Measurements from ENCODE around the gene SCN9A. TPM values are rescaled to one million over a fixed set of nuclear protein-coding genes. Genes with fewer than 3 reads are reported as not detected.

SCN9A gene
- total RNA-seq, 2 donors from 2014 or later = 3.8 to 4.5 TPM

GRCh38 chr2:166372046-166372445 is 3.7 kb downstream of the SCN9A start:
- TF ChIP-seq CTCF (IDR thresholded peaks at IDR 0.05) = no peak
- no peaks in the 10 kb centered on the region for H3K36me3 ChIP-seq

GRCh38 chr2:166365803-166366420 is 9.8 kb downstream of the SCN9A start:
- TF ChIP-seq CTCF (IDR thresholded peaks at IDR 0.05) = no peak
- Histone ChIP-seq H3K27ac (no peak overlapping the region), H3K27me3 (replicated peaks; ENCODE audit: insufficient read depth) (no peaks in the 10 kb centered on the region), H3K9me3 (no peaks in the 10 kb centered on the region), H3K4me1 (ENCODE audit: control insufficient read depth in 1 of 2, low read depth in 2 of 2) (no peaks in the 10 kb centered on the region), H3K4me3 (no peak overlapping the region), H3K36me3 (no peaks in the 10 kb centered on the region)
- ATAC-seq (ENCODE audit: insufficient number of reproducible peaks, low FRiP score, low read depth) = no peak
- DNase-seq (ENCODE audit: low spot score) = no peak

More at GRCh38 chr2:166372046-166372445, 3.7 kb downstream of the SCN9A start:
- Histone ChIP-seq H3K4me3 (no peak overlapping the region), H3K4me1 (ENCODE audit: control insufficient read depth in 1 of 2, low read depth in 2 of 2) (peaks cover 10 to 13% of the 10 kb centered on the region in 2 donors), H3K27me3 (replicated peaks; ENCODE audit: insufficient read depth) (no peaks in the 10 kb centered on the region), H3K9me3 (no peaks in the 10 kb centered on the region), H3K27ac (no peak overlapping the region)
- ATAC-seq (ENCODE audit: insufficient number of reproducible peaks, low FRiP score, low read depth) (no peak), DNase-seq (ENCODE audit: low spot score) (no peak)

- Histone ChIP-seq H3K4me3 (no peak overlapping the region), H3K27ac (no peak overlapping the region), H3K4me1 (ENCODE audit: control insufficient read depth in 1 of 2, low read depth in 2 of 2) (no peaks in the 10 kb centered on the region), H3K36me3 (no peaks in the 10 kb centered on the region), H3K27me3 (replicated peaks; ENCODE audit: insufficient read depth) (no peaks in the 10 kb centered on the region), H3K9me3 (no peaks in the 10 kb centered on the region)
- DNase-seq (ENCODE audit: low spot score) (no peak), ATAC-seq (ENCODE audit: insufficient number of reproducible peaks, low FRiP score, low read depth) (no peak)
- no peak for TF ChIP-seq CTCF (IDR thresholded peaks at IDR 0.05)
Observed at GRCh38 chr2:166365239-166365638, 10.5 kb downstream of the SCN9A start.

GRCh38 chr2:166364476-166365161 is 11.1 kb downstream of the SCN9A start:
- no peak for TF ChIP-seq CTCF (IDR thresholded peaks at IDR 0.05)
- no peaks in the 10 kb centered on the region for H3K36me3 ChIP-seq
- H3K4me1 ChIP-seq (ENCODE audit: control insufficient read depth in 1 of 2, low read depth in 2 of 2) = no peaks in the 10 kb centered on the region
- H3K4me3 ChIP-seq = no peak overlapping the region
- ATAC-seq (ENCODE audit: insufficient number of reproducible peaks, low FRiP score, low read depth) (no peak), DNase-seq (ENCODE audit: low spot score) (no peak)
- no peak overlapping the region for H3K27ac ChIP-seq
- H3K9me3 ChIP-seq = no peaks in the 10 kb centered on the region
- H3K27me3 ChIP-seq (replicated peaks; ENCODE audit: insufficient read depth) = no peaks in the 10 kb centered on the region

GRCh38 chr2:166361351-166362153 is 14.2 kb downstream of the SCN9A start:
- no peaks in the 10 kb centered on the region for H3K4me1 ChIP-seq (ENCODE audit: control insufficient read depth in 1 of 2, low read depth in 2 of 2)
- H3K4me3 ChIP-seq = no peak overlapping the region
- no peaks in the 10 kb centered on the region for H3K9me3 ChIP-seq
- no peak for DNase-seq (ENCODE audit: low spot score)
- H3K27me3 ChIP-seq (replicated peaks; ENCODE audit: insufficient read depth) = no peaks in the 10 kb centered on the region
- H3K27ac ChIP-seq = no peak overlapping the region
- ATAC-seq (ENCODE audit: insufficient number of reproducible peaks, low FRiP score, low read depth) = no peak
- H3K36me3 ChIP-seq = no peaks in the 10 kb centered on the region
- TF ChIP-seq CTCF (IDR thresholded peaks at IDR 0.05) = peak; percentile 33
